CD4-positive, alpha-beta T cell (primary cell): ENCODE results near the gene ATP6V0A4. TPM values are rescaled to one million over a fixed set of nuclear protein-coding genes. Genes with fewer than 3 reads are reported as not detected.

Experiments
- ATAC-seq: fragments of 200-7000 bp; cut with Tn5 transposase; one replicate; pipeline ENCODE4 v1.10.0; 2022; ENCODE audit warnings: mild to moderate bottlenecking; ENCODE audit not compliant: poor library complexity
- CTCF ChIA-PET: fragments of 350-600 bp; sonication (Branson Sonifier 250); formaldehyde crosslinking; loops from one replicate; lab custom pipeline; 2021; ENCODE audit warnings: antibody characterized with exemption, inconsistent platforms; lab: Charles Lee
- POLR2A ChIA-PET: fragments of 350-600 bp; sonication (Branson Sonifier 250); formaldehyde crosslinking; loops from one replicate; lab custom pipeline; 2021; ENCODE audit warnings: antibody characterized with exemption, inconsistent platforms; lab: Charles Lee
- DNase-seq, 14 experiments: peaks; one replicate each; pipeline ENCODE4 v3.0.0-alpha.2; 2013 to 2020; ENCODE audit warnings: mixed read lengths in 2 of 14
- H3K27ac ChIP-seq, 2 donors: one replicate each; pipeline versions ENCODE4 v1.5.1 to v1.7.0; 2013; ENCODE audit warnings: low read length in 2 of 2, low read depth in 1 of 2, mild to moderate bottlenecking in 1 of 2
- H3K27me3 ChIP-seq, 2 experiments: 1 replicate in 1 of 2; 2 replicates in 1 of 2; pipeline versions ENCODE4 v1.6.1 to v1.7.0; 2013; ENCODE audit warnings: low read length in 2 of 2, control low read depth in 1 of 2, mild to moderate bottlenecking in 1 of 2, moderate library complexity in 1 of 2; ENCODE audit not compliant: insufficient read depth in 2 of 2, control insufficient read depth in 1 of 2
- H3K36me3 ChIP-seq: one replicate; pipeline ENCODE4 v1.6.1; 2013; ENCODE audit warnings: low read length, control low read depth; ENCODE audit not compliant: insufficient read depth
- H3K4me1 ChIP-seq: one replicate; pipeline ENCODE4 v1.6.1; 2013; ENCODE audit warnings: low read length, control low read depth; ENCODE audit not compliant: insufficient read depth
- H3K4me3 ChIP-seq: one replicate; pipeline ENCODE4 v1.5.1; 2013; ENCODE audit warnings: mild to moderate bottlenecking, low read length, moderate library complexity
- H3K9me3 ChIP-seq, 2 experiments: 1 replicate in 1 of 2; 2 replicates in 1 of 2; pipeline versions ENCODE4 v1.6.1 to v1.7.0; 2013; ENCODE audit warnings: low read length in 2 of 2, mild to moderate bottlenecking in 2 of 2, control low read depth in 1 of 2, moderate library complexity in 1 of 2; ENCODE audit not compliant: control insufficient read depth in 1 of 2, insufficient read depth in 1 of 2
- H3K27ac Mint-ChIP-seq: one replicate; pipeline ENCODE4 v1.8.0; 2020; ENCODE audit warnings: mixed read lengths
- H3K27me3 Mint-ChIP-seq: one replicate; pipeline ENCODE4 v1.8.0; 2021; ENCODE audit warnings: mixed read lengths
- H3K36me3 Mint-ChIP-seq: one replicate; pipeline ENCODE4 v1.8.0; 2021; ENCODE audit warnings: low read depth, mixed read lengths
- H3K4me1 Mint-ChIP-seq: one replicate; pipeline ENCODE4 v1.8.0; 2021; ENCODE audit warnings: low read depth, mixed read lengths
- H3K4me3 Mint-ChIP-seq: one replicate; pipeline ENCODE4 v1.8.0; 2020; ENCODE audit warnings: mild to moderate bottlenecking, mixed read lengths
- H3K9me3 Mint-ChIP-seq: one replicate; pipeline ENCODE4 v1.8.0; 2020; ENCODE audit warnings: mixed read lengths
- CTCF ChIP-seq: fragments of 200-600 bp; IDR thresholded peaks from one replicate; pipeline ENCODE4 v1.8.0; 2022; ENCODE audit warnings: antibody characterized with exemption, mild to moderate bottlenecking
- intact Hi-C, 2 experiments: fragments of 100-400 bp; cut with DNase I in 1 of 2; cut with micrococcal nuclease in 1 of 2; formaldehyde crosslinking; loops; one replicate each; pipeline versions ENCODE4 v1.15.1 to v1.9.0; 2023 to 2025; cut with DNase I, micrococcal nuclease
- total RNA-seq, 174 experiments: library from RNA in 2 of 174; stranded (reverse) in 2 of 174; gene quantifications; one replicate each; pipeline ENCODE4 v1.2.3 and lab custom pipeline; 2021 to 2026

ATP6V0A4 gene
- total RNA-seq, 2 experiments from 2014 or later: not detected

GRCh38 chr7:138819625-138820024 is 21.6 kb upstream of the ATP6V0A4 start:
- H3K27ac ChIP-seq: no peak overlapping the region
- intact Hi-C loops: no loop called here
- POLR2A ChIA-PET: no interaction called here

GRCh38 chr7:138816650-138817049 is 18.7 kb upstream of the ATP6V0A4 start:
- H3K9me3 Mint-ChIP-seq: no peaks in the 10 kb centered on the region
- no peak overlapping the region for H3K4me3 Mint-ChIP-seq
- Histone ChIP-seq H3K4me3 (no peak overlapping the region), H3K27ac (no peak overlapping the region), H3K9me3 (no peaks in the 10 kb centered on the region), H3K27me3 (no peaks in the 10 kb centered on the region), H3K4me1 (no peaks in the 10 kb centered on the region), H3K36me3 (no peaks in the 10 kb centered on the region)
- H3K4me1 Mint-ChIP-seq: no peaks in the 10 kb centered on the region
- no peak overlapping the region for H3K27ac Mint-ChIP-seq
- ATAC-seq (no peak), DNase-seq (no peak)
- POLR2A ChIA-PET: no interaction called here
- no peak for TF ChIP-seq CTCF
- intact Hi-C loops: no loop called here
- no peaks in the 10 kb centered on the region for H3K36me3 Mint-ChIP-seq
- CTCF ChIA-PET: no interaction called here
- H3K27me3 Mint-ChIP-seq: no peaks in the 10 kb centered on the region

More at GRCh38 chr7:138819625-138820024, 21.6 kb upstream of the ATP6V0A4 start:
- Histone ChIP-seq H3K4me3 (no peak overlapping the region), H3K4me1 (no peaks in the 10 kb centered on the region), H3K9me3 (no peaks in the 10 kb centered on the region), H3K27me3 (no peaks in the 10 kb centered on the region), H3K36me3 (no peaks in the 10 kb centered on the region)
- no peak for TF ChIP-seq CTCF
- no peaks in the 10 kb centered on the region for H3K4me1 Mint-ChIP-seq
- CTCF ChIA-PET: no interaction called here
- ATAC-seq (no peak), DNase-seq (no peak)
- no peaks in the 10 kb centered on the region for H3K36me3 Mint-ChIP-seq
- no peak overlapping the region for H3K27ac Mint-ChIP-seq
- H3K27me3 Mint-ChIP-seq: no peaks in the 10 kb centered on the region
- no peak overlapping the region for H3K4me3 Mint-ChIP-seq
- H3K9me3 Mint-ChIP-seq: no peaks in the 10 kb centered on the region

- no peak for TF ChIP-seq CTCF
- Histone ChIP-seq H3K4me3 (no peak overlapping the region), H3K4me1 (no peaks in the 10 kb centered on the region), H3K9me3 (no peaks in the 10 kb centered on the region), H3K27me3 (no peaks in the 10 kb centered on the region), H3K27ac (no peak overlapping the region), H3K36me3 (no peaks in the 10 kb centered on the region)
- H3K9me3 Mint-ChIP-seq: no peaks in the 10 kb centered on the region
- CTCF ChIA-PET: no interaction called here
- H3K4me3 Mint-ChIP-seq: no peak overlapping the region
- ATAC-seq (no peak), DNase-seq (no peak)
- H3K4me1 Mint-ChIP-seq: no peaks in the 10 kb centered on the region
- H3K27ac Mint-ChIP-seq: no peak overlapping the region
- no peaks in the 10 kb centered on the region for H3K36me3 Mint-ChIP-seq
- POLR2A ChIA-PET: no interaction called here
- intact Hi-C loops: no loop called here
- no peaks in the 10 kb centered on the region for H3K27me3 Mint-ChIP-seq
These were observed 16.9 kb upstream of the ATP6V0A4 start for GRCh38 chr7:138814816-138815332.
